ENCODE data around the gene PLIN5. TPM values are rescaled to one million over a fixed set of nuclear protein-coding genes. Genes with fewer than 3 reads are reported as not detected.

The PLIN5 gene
- total and polyA plus RNA-seq, 2 of the 8 experiments (the other 6 are each of a cell fraction or from before 2014, with no cell fraction given) = 2.0 to 2.5 TPM

GRCh38 chr19:4512070-4512469, 23.0 kb downstream of the PLIN5 start (continued):
- TF ChIP-seq, protein P1, sequence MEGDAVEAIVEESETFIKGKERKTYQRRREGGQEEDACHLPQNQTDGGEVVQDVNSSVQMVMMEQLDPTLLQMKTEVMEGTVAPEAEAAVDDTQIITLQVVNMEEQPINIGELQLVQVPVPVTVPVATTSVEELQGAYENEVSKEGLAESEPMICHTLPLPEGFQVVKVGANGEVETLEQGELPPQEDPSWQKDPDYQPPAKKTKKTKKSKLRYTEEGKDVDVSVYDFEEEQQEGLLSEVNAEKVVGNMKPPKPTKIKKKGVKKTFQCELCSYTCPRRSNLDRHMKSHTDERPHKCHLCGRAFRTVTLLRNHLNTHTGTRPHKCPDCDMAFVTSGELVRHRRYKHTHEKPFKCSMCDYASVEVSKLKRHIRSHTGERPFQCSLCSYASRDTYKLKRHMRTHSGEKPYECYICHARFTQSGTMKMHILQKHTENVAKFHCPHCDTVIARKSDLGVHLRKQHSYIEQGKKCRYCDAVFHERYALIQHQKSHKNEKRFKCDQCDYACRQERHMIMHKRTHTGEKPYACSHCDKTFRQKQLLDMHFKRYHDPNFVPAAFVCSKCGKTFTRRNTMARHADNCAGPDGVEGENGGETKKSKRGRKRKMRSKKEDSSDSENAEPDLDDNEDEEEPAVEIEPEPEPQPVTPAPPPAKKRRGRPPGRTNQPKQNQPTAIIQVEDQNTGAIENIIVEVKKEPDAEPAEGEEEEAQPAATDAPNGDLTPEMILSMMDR (IDR thresholded peaks at IDR 0.05; ENCODE audit: control extremely low read depth in 1 of 3, insufficient read depth in 1 of 3, low read depth in 1 of 3, low read length in 3 of 3) = no peak
